Upper lobe of left lung (tissue), 4 donors: ENCODE results near the gene SSBP3.

Source experiments
- EP300 ChIP-seq, 4 donors: sonication (generic); formaldehyde crosslinking; IDR thresholded peaks; one replicate each; pipeline ENCODE4 v1.5.1; 2017; ENCODE audit warnings: antibody characterized with exemption in 4 of 4, control low read depth in 2 of 4
- POLR2AphosphoS5 ChIP-seq, 2 donors: sonication (generic); formaldehyde crosslinking; IDR thresholded peaks; one replicate each; pipeline ENCODE4 v1.5.1; 2017; ENCODE audit warnings: antibody characterized with exemption in 2 of 2
- TF ChIP-seq, protein P1 (sequence below), 6 experiments: fragments of 450-650 bp in 4 of 6; fragments of 200-600 bp in 2 of 6; sonication (generic) in 2 of 6; IDR thresholded peaks; one replicate each; pipeline ENCODE4 v1.5.1; 2016 to 2019; ENCODE audit warnings: antibody characterized with exemption in 6 of 6

DNA sequence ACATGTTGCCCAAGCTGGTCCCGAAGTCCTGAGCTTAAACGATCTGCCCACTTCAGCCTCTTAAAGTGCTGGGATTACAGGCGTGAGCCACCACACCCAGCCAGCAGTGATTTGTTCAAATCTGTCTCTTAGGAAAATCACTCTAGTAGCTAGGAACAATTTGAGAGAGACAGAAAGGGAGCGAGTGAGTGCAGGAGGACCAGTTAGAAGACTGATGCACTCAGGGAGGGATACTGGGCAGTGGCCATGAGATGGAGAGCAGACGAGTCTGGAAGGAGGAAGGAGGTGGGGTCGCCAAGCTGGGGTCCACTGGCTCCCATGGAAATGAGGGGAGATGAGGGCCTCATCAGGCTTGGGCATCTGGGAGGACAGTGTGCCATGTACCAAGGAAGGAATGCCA lies 23.6 kb upstream of the SSBP3 start:
- TF ChIP-seq, protein P1, sequence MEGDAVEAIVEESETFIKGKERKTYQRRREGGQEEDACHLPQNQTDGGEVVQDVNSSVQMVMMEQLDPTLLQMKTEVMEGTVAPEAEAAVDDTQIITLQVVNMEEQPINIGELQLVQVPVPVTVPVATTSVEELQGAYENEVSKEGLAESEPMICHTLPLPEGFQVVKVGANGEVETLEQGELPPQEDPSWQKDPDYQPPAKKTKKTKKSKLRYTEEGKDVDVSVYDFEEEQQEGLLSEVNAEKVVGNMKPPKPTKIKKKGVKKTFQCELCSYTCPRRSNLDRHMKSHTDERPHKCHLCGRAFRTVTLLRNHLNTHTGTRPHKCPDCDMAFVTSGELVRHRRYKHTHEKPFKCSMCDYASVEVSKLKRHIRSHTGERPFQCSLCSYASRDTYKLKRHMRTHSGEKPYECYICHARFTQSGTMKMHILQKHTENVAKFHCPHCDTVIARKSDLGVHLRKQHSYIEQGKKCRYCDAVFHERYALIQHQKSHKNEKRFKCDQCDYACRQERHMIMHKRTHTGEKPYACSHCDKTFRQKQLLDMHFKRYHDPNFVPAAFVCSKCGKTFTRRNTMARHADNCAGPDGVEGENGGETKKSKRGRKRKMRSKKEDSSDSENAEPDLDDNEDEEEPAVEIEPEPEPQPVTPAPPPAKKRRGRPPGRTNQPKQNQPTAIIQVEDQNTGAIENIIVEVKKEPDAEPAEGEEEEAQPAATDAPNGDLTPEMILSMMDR (IDR thresholded peaks at IDR 0.05), result no peak
- no peak for TF ChIP-seq POLR2AphosphoS5 (IDR thresholded peaks at IDR 0.05)
- TF ChIP-seq EP300 (IDR thresholded peaks at IDR 0.05), result no peak
